HEK293 (cell line): ENCODE measurements around the gene PRDM5.

Experiments used
- CTCF ChIA-PET: fragments of 350-600 bp; formaldehyde crosslinking; extraction: SDS; loops from one replicate; lab custom pipeline; 2021; ENCODE audit warnings: antibody characterized with exemption; lab: Yijun Ruan, JAX
- POLR2A ChIA-PET: fragments of 300-600 bp; formaldehyde crosslinking; extraction: SDS; loops from one replicate; lab custom pipeline; 2020; ENCODE audit warnings: antibody characterized with exemption, inconsistent platforms; lab: Yijun Ruan, JAX
- H3K27ac ChIP-seq: fragments of 200-500 bp; sonication (Bioruptor generic); 2 replicates; pipeline ENCODE4 v1.5.1; 2014; ENCODE audit warnings: low read depth, low read length, control low read depth, inconsistent platforms; ENCODE audit errors: extremely low read depth
- H3K36me3 ChIP-seq, 2 experiments: fragments of 200-500 bp in 1 of 2; sonication (Bioruptor generic) in 1 of 2; 1 replicate in 1 of 2; 2 replicates in 1 of 2; pipeline ENCODE4 v1.5.1; 2014 to 2017; ENCODE audit warnings: inconsistent platforms in 2 of 2, low read length in 2 of 2; ENCODE audit not compliant: control insufficient read depth in 2 of 2, insufficient read depth in 1 of 2
- H3K4me1 ChIP-seq: fragments of 200-500 bp; sonication (Bioruptor generic); 2 replicates; pipeline ENCODE4 v1.5.1; 2014; ENCODE audit warnings: mild to moderate bottlenecking, low read length, inconsistent platforms; ENCODE audit not compliant: control insufficient read depth, insufficient read depth
- H3K4me3 ChIP-seq: 2 replicates; pipeline ENCODE4 v1.5.1; 2011; ENCODE audit warnings: low read depth, mild to moderate bottlenecking, control low read depth, low read length, moderate library complexity
- H3K9me3 ChIP-seq: fragments of 200-500 bp; sonication (Bioruptor generic); 2 replicates; pipeline ENCODE4 v1.5.1; 2014; ENCODE audit warnings: low read depth, low read length, inconsistent platforms; ENCODE audit not compliant: control insufficient read depth, insufficient read depth
- FEZF1 ChIP-seq: fragments of 450-650 bp; formaldehyde crosslinking; IDR thresholded peaks from 2 replicates; pipeline ENCODE4 v1.5.1; 2016; ENCODE audit warnings: missing biosample characterization, missing genetic modification characterization
- GLI2 ChIP-seq: fragments of 450-650 bp; formaldehyde crosslinking; IDR thresholded peaks from 2 replicates; pipeline ENCODE4; 2017; ENCODE audit warnings: missing biosample characterization, missing genetic modification characterization, low read depth, borderline replicate concordance
- HOXA7 ChIP-seq: sonication (generic); formaldehyde crosslinking; IDR thresholded peaks from 2 replicates; pipeline ENCODE4 v1.8.1; 2022; ENCODE audit warnings: missing genetic modification reagents, borderline replicate concordance
- MZF1 ChIP-seq: fragments of 450-650 bp; formaldehyde crosslinking; IDR thresholded peaks from 2 replicates; pipeline ENCODE4 v1.5.1; 2017; ENCODE audit warnings: missing biosample characterization, missing genetic modification characterization, borderline replicate concordance
- OVOL3 ChIP-seq: fragments of 450-650 bp; formaldehyde crosslinking; IDR thresholded peaks from 2 replicates; pipeline ENCODE4 v1.5.1; 2016; ENCODE audit warnings: missing biosample characterization, missing genetic modification characterization
- SCRT1 ChIP-seq: fragments of 450-650 bp; formaldehyde crosslinking; IDR thresholded peaks from 2 replicates; pipeline ENCODE4 v1.5.1; 2016; ENCODE audit warnings: missing biosample characterization, missing genetic modification characterization, borderline replicate concordance
- SCRT2 ChIP-seq: fragments of 450-650 bp; formaldehyde crosslinking; IDR thresholded peaks from 2 replicates; pipeline ENCODE4 v1.5.1; 2016; ENCODE audit warnings: missing biosample characterization, missing genetic modification characterization
- TRIM28 ChIP-seq: IDR thresholded peaks from 2 replicates; pipeline ENCODE4 v1.6.1; 2011; ENCODE audit warnings: low read length, control low read depth, borderline replicate concordance
- ZIC2 ChIP-seq: fragments of 450-650 bp; formaldehyde crosslinking; IDR thresholded peaks from 2 replicates; pipeline ENCODE4 v1.5.1; 2016; ENCODE audit warnings: missing biosample characterization, missing genetic modification characterization
- ZNF138 ChIP-seq: fragments of 450-650 bp; formaldehyde crosslinking; IDR thresholded peaks from 2 replicates; pipeline ENCODE4 v1.5.1; 2016; ENCODE audit warnings: missing biosample characterization, missing genetic modification characterization, borderline replicate concordance
- ZNF19 ChIP-seq: fragments of 450-650 bp; formaldehyde crosslinking; IDR thresholded peaks from 2 replicates; pipeline ENCODE4; 2016; ENCODE audit warnings: missing biosample characterization, missing genetic modification characterization, low read depth
- ZNF266 ChIP-seq: fragments of 450-650 bp; formaldehyde crosslinking; IDR thresholded peaks from 2 replicates; pipeline ENCODE4 v1.5.1; 2016; ENCODE audit warnings: missing biosample characterization, missing genetic modification characterization, low read depth
- ZNF350 ChIP-seq: fragments of 450-650 bp; formaldehyde crosslinking; IDR thresholded peaks from 2 replicates; pipeline ENCODE4 v1.5.0; 2017; ENCODE audit warnings: missing biosample characterization, mild to moderate bottlenecking, missing genetic modification characterization
- ZNF530 ChIP-seq: fragments of 450-650 bp; formaldehyde crosslinking; IDR thresholded peaks from 2 replicates; pipeline ENCODE4 v1.5.1; 2016; ENCODE audit warnings: low read depth, missing biosample characterization, missing genetic modification characterization
- ZNF544 ChIP-seq: fragments of 450-650 bp; formaldehyde crosslinking; IDR thresholded peaks from 2 replicates; pipeline ENCODE4 v1.5.0; 2017; ENCODE audit warnings: missing biosample characterization, missing genetic modification characterization
- ZNF555 ChIP-seq: fragments of 450-650 bp; formaldehyde crosslinking; conservative IDR thresholded peaks from 2 replicates; pipeline ENCODE4 v1.5.1; 2017; ENCODE audit warnings: missing biosample characterization, mild to moderate bottlenecking, missing genetic modification characterization, inconsistent platforms
- ZNF558 ChIP-seq: fragments of 450-650 bp; formaldehyde crosslinking; IDR thresholded peaks from 2 replicates; pipeline ENCODE4 v1.5.1; 2016; ENCODE audit warnings: missing biosample characterization, missing genetic modification characterization
- ZNF585B ChIP-seq: fragments of 450-650 bp; formaldehyde crosslinking; IDR thresholded peaks from 2 replicates; pipeline ENCODE4 v1.5.1; 2016; ENCODE audit warnings: missing biosample characterization, missing genetic modification characterization
- ZNF596 ChIP-seq: fragments of 450-650 bp; IDR thresholded peaks from 2 replicates; pipeline ENCODE4 v1.5.0; 2018; ENCODE audit warnings: missing biosample characterization, mild to moderate bottlenecking, missing genetic modification characterization, moderate library complexity
- ZNF624 ChIP-seq: fragments of 450-650 bp; formaldehyde crosslinking; IDR thresholded peaks from 2 replicates; pipeline ENCODE4 v1.5.1; 2017; ENCODE audit warnings: missing biosample characterization, missing genetic modification characterization
- ZNF747 ChIP-seq: fragments of 450-650 bp; formaldehyde crosslinking; IDR thresholded peaks from 2 replicates; pipeline ENCODE4 v1.5.1; 2016; ENCODE audit warnings: missing biosample characterization, missing genetic modification characterization
- ZNF830 ChIP-seq: fragments of 450-650 bp; IDR thresholded peaks from 2 replicates; pipeline ENCODE4 v1.5.0; 2018; ENCODE audit warnings: missing biosample characterization, missing genetic modification characterization, low read depth, mild to moderate bottlenecking, moderate library complexity
- ZNF843 ChIP-seq: fragments of 450-650 bp; formaldehyde crosslinking; IDR thresholded peaks from 2 replicates; pipeline ENCODE4 v1.5.1; 2016; ENCODE audit warnings: missing biosample characterization, missing genetic modification characterization
- ZXDB ChIP-seq: fragments of 450-650 bp; formaldehyde crosslinking; IDR thresholded peaks from 2 replicates; pipeline ENCODE4 v1.5.1; 2016; ENCODE audit warnings: missing biosample characterization, missing genetic modification characterization
- TF ChIP-seq, protein P1 (sequence below): fragments of 450-650 bp; formaldehyde crosslinking; IDR thresholded peaks from 2 replicates; pipeline ENCODE4 v1.5.1; 2016; ENCODE audit warnings: missing biosample characterization, missing genetic modification characterization
- TF ChIP-seq, protein P2 (sequence below): fragments of 450-650 bp; formaldehyde crosslinking; IDR thresholded peaks from 2 replicates; pipeline ENCODE4 v1.5.1; 2016; ENCODE audit warnings: missing biosample characterization, missing genetic modification characterization
- TF ChIP-seq, protein P3 (sequence below): fragments of 450-650 bp; formaldehyde crosslinking; conservative IDR thresholded peaks from 2 replicates; pipeline ENCODE4 v1.5.1; 2016; ENCODE audit warnings: low read depth, missing biosample characterization, missing genetic modification characterization
- TF ChIP-seq, protein P4 (sequence below): fragments of 450-650 bp; formaldehyde crosslinking; IDR thresholded peaks from 2 replicates; pipeline ENCODE4 v1.5.1; 2016; ENCODE audit warnings: missing biosample characterization, missing genetic modification characterization

The PRDM5 gene

DNA sequence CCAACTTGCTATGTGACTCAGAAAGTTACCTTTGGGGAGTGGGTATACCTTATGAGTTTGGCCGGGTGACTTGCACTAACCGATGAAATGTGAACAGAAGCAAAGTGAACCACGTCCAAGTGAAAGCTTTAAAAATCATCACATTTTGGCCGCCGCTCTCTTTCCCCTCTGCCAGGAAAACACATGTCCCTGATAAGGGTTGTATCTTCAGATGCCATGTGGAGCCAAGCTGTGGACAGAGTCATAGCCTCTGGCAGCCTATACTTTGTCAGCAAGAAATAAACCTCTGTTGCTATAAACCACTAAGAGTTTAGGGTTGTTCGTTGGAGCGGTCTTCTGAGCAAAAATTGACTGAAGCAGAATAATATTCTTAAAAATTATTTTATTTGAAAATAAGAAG, 92.3 kb downstream of the PRDM5 start:
- H3K4me3 ChIP-seq: no peak overlapping the region
- 0 out of 2 replicates have a peak, but pooled peaks cover 3% of the 10 kb centered on the region for H3K4me1 ChIP-seq
- no peak for TF ChIP-seq ZNF266 (tag by site-specific recombination)
- TF ChIP-seq ZNF585B: no peak
- TF ChIP-seq, protein P1, sequence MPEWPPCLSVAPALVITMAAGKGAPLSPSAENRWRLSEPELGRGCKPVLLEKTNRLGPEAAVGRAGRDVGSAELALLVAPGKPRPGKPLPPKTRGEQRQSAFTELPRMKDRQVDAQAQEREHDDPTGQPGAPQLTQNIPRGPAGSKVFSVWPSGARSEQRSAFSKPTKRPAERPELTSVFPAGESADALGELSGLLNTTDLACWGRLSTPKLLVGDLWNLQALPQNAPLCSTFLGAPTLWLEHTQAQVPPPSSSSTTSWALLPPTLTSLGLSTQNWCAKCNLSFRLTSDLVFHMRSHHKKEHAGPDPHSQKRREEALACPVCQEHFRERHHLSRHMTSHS: no peak
- TF ChIP-seq HOXA7 (CRISPR knock-in tag): no peak
- TF ChIP-seq ZNF544 (tag by site-specific recombination): no peak
- H3K36me3 ChIP-seq: no peaks in the 10 kb centered on the region
- POLR2A ChIA-PET: no interaction called here
- CTCF ChIA-PET: no interaction called here
- no peak overlapping the region for H3K27ac ChIP-seq
- no peaks in the 10 kb centered on the region for H3K9me3 ChIP-seq

DNA sequence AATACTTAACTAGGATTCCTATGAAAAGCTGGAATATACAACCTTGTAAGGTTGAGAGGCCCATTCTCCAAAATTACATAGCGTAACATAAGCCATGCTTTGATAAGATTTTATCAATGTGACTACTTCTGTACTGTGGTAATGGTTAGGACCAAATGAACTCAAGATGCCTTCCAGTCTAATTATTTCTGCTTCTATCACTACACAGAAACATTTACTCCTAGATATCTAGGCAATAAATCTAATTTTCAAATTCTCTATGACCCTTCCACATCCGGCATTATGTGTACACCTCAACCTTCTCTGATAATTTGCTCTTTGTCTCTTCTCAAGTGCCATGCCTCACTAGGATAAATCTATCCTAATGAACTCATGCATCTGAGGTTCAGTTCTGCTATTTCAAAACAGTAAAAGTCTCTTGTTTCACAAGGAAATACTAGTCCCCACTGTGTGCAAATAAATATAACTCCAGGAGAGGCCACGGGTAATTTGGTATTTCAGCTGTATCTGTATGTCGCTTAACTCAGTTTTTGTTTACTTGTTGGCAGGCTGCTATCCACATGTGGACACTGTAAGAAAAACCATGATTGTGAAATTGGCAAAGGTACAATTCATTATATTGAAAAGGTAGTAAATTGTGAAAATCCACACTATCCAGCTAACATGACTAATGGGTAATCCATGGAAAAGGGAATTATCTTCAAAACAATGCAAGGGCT, 93.3 kb downstream of the PRDM5 start:
- Histone ChIP-seq H3K4me1 (0 out of 2 replicates have a peak, but pooled peaks cover 3% of the 10 kb centered on the region), H3K36me3 (no peaks in the 10 kb centered on the region), H3K9me3 (no peaks in the 10 kb centered on the region), H3K27ac (no peak overlapping the region), H3K4me3 (no peak overlapping the region)
- CTCF ChIA-PET: no interaction called here
- POLR2A ChIA-PET: no interaction called here
- TF ChIP-seq TRIM28: 0 out of 2 replicates have a peak, but pooled peaks have one; percentile 32
- TF ChIP-seq ZNF830 (tag by site-specific recombination): no peak
- TF ChIP-seq, protein P2, sequence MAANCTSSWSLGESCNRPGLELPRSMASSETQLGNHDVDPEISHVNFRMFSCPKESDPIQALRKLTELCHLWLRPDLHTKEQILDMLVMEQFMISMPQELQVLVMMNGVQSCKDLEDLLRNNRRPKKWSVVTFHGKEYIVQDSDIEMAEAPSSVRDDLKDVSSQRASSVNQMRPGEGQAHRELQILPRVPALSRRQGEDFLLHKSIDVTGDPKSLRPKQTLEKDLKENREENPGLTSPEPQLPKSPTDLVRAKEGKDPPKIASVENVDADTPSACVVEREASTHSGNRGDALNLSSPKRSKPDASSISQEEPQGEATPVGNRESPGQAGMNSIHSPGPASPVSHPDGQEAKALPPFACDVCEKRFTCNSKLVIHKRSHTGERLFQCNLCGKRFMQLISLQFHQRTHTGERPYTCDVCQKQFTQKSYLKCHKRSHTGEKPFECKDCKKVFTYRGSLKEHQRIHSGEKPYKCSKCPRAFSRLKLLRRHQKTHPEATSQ: no peak
- TF ChIP-seq FEZF1 (tag by site-specific recombination): peak; percentile 64
- no peak for TF ChIP-seq ZNF138 (tag by site-specific recombination)
- TF ChIP-seq, protein P3, sequence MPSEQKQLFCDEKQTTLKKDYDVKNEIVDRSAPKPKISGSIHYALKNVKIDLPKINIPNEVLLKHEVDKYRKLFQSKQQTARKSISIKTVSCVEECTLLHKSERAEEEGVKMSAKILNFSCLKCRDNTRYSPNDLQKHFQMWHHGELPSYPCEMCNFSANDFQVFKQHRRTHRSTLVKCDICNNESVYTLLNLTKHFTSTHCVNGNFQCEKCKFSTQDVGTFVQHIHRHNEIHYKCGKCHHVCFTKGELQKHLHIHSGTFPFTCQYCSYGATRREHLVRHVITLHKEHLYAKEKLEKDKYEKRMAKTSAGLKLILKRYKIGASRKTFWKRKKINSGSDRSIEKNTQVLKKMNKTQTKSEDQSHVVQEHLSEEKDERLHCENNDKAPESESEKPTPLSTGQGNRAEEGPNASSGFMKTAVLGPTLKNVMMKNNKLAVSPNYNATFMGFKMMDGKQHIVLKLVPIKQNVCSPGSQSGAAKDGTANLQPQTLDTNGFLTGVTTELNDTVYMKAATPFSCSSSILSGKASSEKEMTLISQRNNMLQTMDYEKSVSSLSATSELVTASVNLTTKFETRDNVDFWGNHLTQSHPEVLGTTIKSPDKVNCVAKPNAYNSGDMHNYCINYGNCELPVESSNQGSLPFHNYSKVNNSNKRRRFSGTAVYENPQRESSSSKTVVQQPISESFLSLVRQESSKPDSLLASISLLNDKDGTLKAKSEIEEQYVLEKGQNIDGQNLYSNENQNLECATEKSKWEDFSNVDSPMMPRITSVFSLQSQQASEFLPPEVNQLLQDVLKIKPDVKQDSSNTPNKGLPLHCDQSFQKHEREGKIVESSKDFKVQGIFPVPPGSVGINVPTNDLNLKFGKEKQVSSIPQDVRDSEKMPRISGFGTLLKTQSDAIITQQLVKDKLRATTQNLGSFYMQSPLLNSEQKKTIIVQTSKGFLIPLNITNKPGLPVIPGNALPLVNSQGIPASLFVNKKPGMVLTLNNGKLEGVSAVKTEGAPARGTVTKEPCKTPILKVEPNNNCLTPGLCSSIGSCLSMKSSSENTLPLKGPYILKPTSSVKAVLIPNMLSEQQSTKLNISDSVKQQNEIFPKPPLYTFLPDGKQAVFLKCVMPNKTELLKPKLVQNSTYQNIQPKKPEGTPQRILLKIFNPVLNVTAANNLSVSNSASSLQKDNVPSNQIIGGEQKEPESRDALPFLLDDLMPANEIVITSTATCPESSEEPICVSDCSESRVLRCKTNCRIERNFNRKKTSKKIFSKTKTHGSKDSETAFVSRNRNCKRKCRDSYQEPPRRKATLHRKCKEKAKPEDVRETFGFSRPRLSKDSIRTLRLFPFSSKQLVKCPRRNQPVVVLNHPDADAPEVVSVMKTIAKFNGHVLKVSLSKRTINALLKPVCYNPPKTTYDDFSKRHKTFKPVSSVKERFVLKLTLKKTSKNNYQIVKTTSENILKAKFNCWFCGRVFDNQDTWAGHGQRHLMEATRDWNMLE (tag by site-specific recombination): no peak
- no peak for TF ChIP-seq ZNF558 (tag by site-specific recombination)
- TF ChIP-seq SCRT2 (tag by site-specific recombination): no peak
- no peak for TF ChIP-seq ZNF530 (tag by site-specific recombination)
- TF ChIP-seq OVOL3 (tag by site-specific recombination): 0 out of 2 replicates have a peak, but pooled peaks have one; percentile 8
- no peak for TF ChIP-seq ZNF596 (tag by site-specific recombination)
- TF ChIP-seq ZNF350: no peak
- no peak for TF ChIP-seq ZNF19 (tag by site-specific recombination)
- 0 out of 2 replicates have a peak, but pooled peaks have one; percentile 11 for TF ChIP-seq SCRT1
- peak; percentile 47; the same call in 1 of the 2 replicates for TF ChIP-seq GLI2 (tag by site-specific recombination)
- peak; percentile 96; the same call in 1 of the 2 replicates for TF ChIP-seq MZF1
- TF ChIP-seq ZNF624 (tag by site-specific recombination): no peak
- TF ChIP-seq, protein P4, sequence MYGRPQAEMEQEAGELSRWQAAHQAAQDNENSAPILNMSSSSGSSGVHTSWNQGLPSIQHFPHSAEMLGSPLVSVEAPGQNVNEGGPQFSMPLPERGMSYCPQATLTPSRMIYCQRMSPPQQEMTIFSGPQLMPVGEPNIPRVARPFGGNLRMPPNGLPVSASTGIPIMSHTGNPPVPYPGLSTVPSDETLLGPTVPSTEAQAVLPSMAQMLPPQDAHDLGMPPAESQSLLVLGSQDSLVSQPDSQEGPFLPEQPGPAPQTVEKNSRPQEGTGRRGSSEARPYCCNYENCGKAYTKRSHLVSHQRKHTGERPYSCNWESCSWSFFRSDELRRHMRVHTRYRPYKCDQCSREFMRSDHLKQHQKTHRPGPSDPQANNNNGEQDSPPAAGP (tag by site-specific recombination): no peak
- TF ChIP-seq ZNF843 (tag by site-specific recombination): peak; percentile 57; the same call in 1 of the 2 replicates
- peak; percentile 65 for TF ChIP-seq ZXDB (tag by site-specific recombination)
- TF ChIP-seq ZNF555 (tag by site-specific recombination): no peak
- peak; percentile 85 for TF ChIP-seq ZIC2
- TF ChIP-seq ZNF747 (tag by site-specific recombination): no peak
